GM10266 (cell line): ENCODE data around the gene KCNQ1.

Experiments used
- DNase-seq: peaks from one replicate; pipeline ENCODE4 v3.0.0; 2012; ENCODE audit errors: extremely low spot score
- CTCF ChIP-seq: IDR thresholded peaks from 2 replicates; pipeline ENCODE4 v1.5.1; 2012; ENCODE audit warnings: mild to moderate bottlenecking, low read depth; ENCODE audit not compliant: control insufficient read depth, insufficient read depth; ENCODE audit errors: missing control alignments

KCNQ1 gene

GRCh38 chr11:2713094-2713493 is 268.3 kb downstream of the KCNQ1 start:
- TF ChIP-seq CTCF, result no peak

GRCh38 chr11:2713661-2714462 is 269.1 kb downstream of the KCNQ1 start:
- no peak for TF ChIP-seq CTCF
- no peak for DNase-seq

More at GRCh38 chr11:2713094-2713493, 268.3 kb downstream of the KCNQ1 start:
- DNase-seq, result no peak

DNA sequence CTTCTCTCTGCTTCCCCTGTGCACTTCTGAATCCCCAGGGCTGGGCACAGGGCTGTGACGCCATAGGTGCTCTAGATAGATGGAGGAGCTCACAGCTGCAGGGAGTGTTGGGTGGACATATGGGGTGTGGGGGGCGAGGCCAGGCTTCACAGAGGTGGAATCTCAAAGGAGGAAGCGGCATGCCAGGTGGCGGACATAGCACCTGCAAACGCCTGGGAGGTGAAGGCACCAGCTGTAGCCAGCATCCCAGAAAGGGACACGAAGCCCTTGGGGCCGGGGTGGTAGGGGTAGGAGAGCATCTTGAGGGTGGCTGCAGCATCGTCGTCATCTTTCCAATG is 269.6 kb downstream of the KCNQ1 start:
- no peak for DNase-seq

GRCh38 chr11:2714871-2715270 is 270.1 kb downstream of the KCNQ1 start:
- no peak for DNase-seq
- TF ChIP-seq CTCF, result no peak

More for the DNA sequence above, 269.6 kb downstream of the KCNQ1 start:
- no peak for TF ChIP-seq CTCF

DNA sequence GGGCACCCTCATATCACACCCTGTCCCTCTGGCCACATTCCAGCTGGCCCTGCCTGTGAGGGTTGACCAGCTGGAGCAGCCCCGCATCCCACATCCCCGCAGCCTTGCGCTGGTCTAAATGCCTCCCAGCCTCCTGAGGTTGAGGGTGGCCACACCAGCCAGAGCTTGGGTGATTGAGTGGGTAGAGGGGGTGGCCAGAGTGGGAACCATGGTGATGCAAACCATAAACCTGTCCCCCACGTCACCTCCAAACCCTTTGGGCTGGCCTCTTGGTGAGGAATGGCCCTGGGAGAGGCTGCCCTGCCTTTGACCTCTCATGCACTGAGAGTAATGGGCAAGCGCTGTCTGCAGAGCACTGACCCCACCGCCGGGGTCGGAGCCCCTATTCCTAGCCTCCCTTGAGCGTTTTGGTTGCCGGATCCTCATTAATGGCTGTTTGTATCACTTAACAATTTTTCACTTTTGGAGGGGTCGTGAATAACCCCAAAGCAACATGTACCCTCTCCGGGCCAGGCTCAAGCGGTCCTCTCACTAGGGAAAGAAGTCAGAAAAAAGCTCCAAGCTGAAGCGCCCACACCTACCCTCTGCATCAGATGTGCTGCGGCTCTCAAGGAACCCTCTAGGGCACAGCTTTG is 271.0 kb downstream of the KCNQ1 start:
- no peak for TF ChIP-seq CTCF
- DNase-seq, result no peak

DNA sequence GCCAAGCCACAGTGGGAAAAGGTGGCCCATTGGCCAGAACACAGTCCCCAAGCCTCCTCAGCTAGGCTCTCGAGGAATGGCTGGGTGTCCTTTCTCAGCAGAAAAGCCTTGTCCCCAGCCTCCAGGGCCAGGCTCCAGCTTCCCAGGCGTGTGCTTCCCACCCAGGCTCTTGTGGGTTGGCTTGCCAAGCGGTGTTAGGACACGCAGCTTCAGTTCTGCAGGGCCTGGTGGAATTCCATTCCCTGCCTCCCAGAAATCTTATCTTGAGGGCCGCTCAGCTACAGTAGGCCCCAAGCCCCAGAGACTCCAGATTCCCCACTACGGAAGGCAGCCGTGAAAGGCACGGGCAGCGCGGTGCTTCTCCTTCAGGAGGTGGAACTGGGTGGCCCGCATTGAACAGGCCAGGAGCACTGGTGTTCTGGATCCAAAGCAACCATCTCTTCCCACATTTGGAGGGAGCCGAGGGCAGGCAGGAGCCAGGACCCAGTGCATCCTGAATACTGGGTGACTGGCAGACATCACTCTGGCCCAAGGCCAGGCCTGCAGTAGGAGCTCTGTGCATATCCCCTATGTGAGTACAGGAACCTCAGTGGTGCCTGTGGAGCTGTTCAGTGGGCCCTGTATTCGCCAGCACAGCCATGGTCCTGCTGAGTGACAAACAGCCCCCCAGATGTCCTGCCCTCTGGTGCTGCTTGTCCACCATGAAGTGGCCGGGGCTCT is 271.7 kb downstream of the KCNQ1 start:
- no peak for TF ChIP-seq CTCF
- no peak for DNase-seq
